ENCODE measurements around the gene PDXP.
A peak's percentile ranks its signal among the peaks of the same experiment; 100 is the strongest.

Gene PDXP

DNA sequence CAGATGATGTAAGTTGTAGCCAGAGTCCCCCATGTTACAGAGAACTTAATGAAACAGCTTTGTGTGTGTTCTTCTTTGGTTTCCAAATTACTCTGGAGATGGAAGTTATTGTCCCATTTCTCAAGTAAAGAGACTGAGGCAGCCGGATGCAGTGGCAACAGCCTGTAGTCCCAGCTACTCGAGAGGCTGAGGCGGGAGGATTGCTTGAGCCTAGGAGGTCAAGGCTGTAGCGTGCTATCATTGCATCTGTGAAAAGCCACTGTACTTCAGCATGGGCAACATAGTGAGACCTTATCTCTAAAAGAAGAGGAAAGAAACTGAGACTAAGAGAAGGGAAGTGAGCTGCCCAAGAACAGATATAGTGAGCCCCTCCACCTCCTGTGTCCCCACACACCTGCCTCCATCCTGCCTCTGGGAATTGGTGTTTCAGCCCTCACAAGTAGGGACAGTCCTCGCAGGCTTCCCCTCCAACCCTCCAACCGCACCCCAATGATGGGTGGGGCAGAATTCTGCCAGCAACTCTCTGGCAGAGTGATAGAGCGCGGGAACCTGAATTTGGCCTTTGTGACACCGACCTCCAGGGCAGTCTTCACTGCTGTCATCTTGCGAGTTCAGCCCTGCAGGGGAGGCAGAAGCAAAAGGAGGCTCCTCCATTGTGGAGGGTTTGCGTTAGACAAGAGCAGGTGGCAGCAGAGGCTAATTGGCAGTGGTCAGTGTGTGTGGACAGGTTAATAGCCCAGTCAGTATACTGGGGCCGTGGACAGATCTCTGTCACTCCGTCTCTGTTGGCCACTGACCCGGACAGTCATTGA is 1.6 kb downstream of the PDXP start:
- Histone ChIP-seq H3K9me3 (ENCODE audit: insufficient read depth, low read length) (no peaks in the 10 kb centered on the region), H3K36me3 (ENCODE audit: insufficient read depth, insufficient read length, low read length) (peaks cover 19% of the 10 kb centered on the region), H3K4me3 (ENCODE audit: insufficient read length, low read depth) (peak overlapping the region; percentile 88), H3K9ac (ENCODE audit: insufficient read length, low read depth) (peak overlapping the region; percentile 90), H3K4me1 (ENCODE audit: insufficient read depth, insufficient read length) (peaks cover 17% of the 10 kb centered on the region), H3K27me3 (ENCODE audit: insufficient read depth, insufficient read length) (no peaks in the 10 kb centered on the region)
- DNase-seq (ENCODE audit: low read depth, low spot score) = no peak
- TF ChIP-seq SUZ12 (IDR thresholded peaks at IDR 0.05; ENCODE audit: extremely low read depth, insufficient read depth, insufficient read length) (no peak), YY1 (IDR thresholded peaks at IDR 0.05; ENCODE audit: insufficient read depth, insufficient read length) (no peak), ZNF274 (IDR thresholded peaks at IDR 0.05; ENCODE audit: low read depth, low read length) (no peak)

- Histone ChIP-seq H3K27me3 (ENCODE audit: insufficient read depth, insufficient read length) (no peaks in the 10 kb centered on the region), H3K9ac (ENCODE audit: insufficient read length, low read depth) (no peak overlapping the region), H3K4me3 (ENCODE audit: insufficient read length, low read depth) (no peak overlapping the region), H3K36me3 (ENCODE audit: insufficient read depth, insufficient read length, low read length) (peaks cover 25% of the 10 kb centered on the region), H3K4me1 (ENCODE audit: insufficient read depth, insufficient read length) (peaks cover 17% of the 10 kb centered on the region), H3K9me3 (ENCODE audit: insufficient read depth, low read length) (no peaks in the 10 kb centered on the region)
- no peak for DNase-seq (ENCODE audit: low read depth, low spot score)
- TF ChIP-seq ZNF274 (IDR thresholded peaks at IDR 0.05; ENCODE audit: low read depth, low read length) (no peak), SUZ12 (IDR thresholded peaks at IDR 0.05; ENCODE audit: extremely low read depth, insufficient read depth, insufficient read length) (no peak), YY1 (IDR thresholded peaks at IDR 0.05; ENCODE audit: insufficient read depth, insufficient read length) (no peak)
These were observed 2.2 kb downstream of the PDXP start for GRCh38 chr22:37660709-37661045.

GRCh38 chr22:37661160-37661924 is 2.8 kb downstream of the PDXP start:
- Histone ChIP-seq H3K4me1 (ENCODE audit: insufficient read depth, insufficient read length) (peaks cover 17% of the 10 kb centered on the region), H3K36me3 (ENCODE audit: insufficient read depth, insufficient read length, low read length) (peaks cover 31% of the 10 kb centered on the region), H3K4me3 (ENCODE audit: insufficient read length, low read depth) (no peak overlapping the region), H3K27me3 (ENCODE audit: insufficient read depth, insufficient read length) (no peaks in the 10 kb centered on the region), H3K9me3 (ENCODE audit: insufficient read depth, low read length) (no peaks in the 10 kb centered on the region), H3K9ac (ENCODE audit: insufficient read length, low read depth) (no peak overlapping the region)
- no peak for DNase-seq (ENCODE audit: low read depth, low spot score)
- TF ChIP-seq YY1 (IDR thresholded peaks at IDR 0.05; ENCODE audit: insufficient read depth, insufficient read length) = no peak
- TF ChIP-seq ZNF274 (IDR thresholded peaks at IDR 0.05; ENCODE audit: low read depth, low read length) = no peak
- TF ChIP-seq SUZ12 (IDR thresholded peaks at IDR 0.05; ENCODE audit: extremely low read depth, insufficient read depth, insufficient read length) = no peak

- Histone ChIP-seq H3K4me1 (ENCODE audit: insufficient read depth, insufficient read length) (peaks cover 17% of the 10 kb centered on the region), H3K9ac (ENCODE audit: insufficient read length, low read depth) (no peak overlapping the region), H3K4me3 (ENCODE audit: insufficient read length, low read depth) (no peak overlapping the region), H3K9me3 (ENCODE audit: insufficient read depth, low read length) (no peaks in the 10 kb centered on the region), H3K27me3 (ENCODE audit: insufficient read depth, insufficient read length) (no peaks in the 10 kb centered on the region), H3K36me3 (ENCODE audit: insufficient read depth, insufficient read length, low read length) (peaks cover 37% of the 10 kb centered on the region)
- TF ChIP-seq YY1 (IDR thresholded peaks at IDR 0.05; ENCODE audit: insufficient read depth, insufficient read length) = no peak
- no peak for DNase-seq (ENCODE audit: low read depth, low spot score)
These were observed 3.5 kb downstream of the PDXP start for GRCh38 chr22:37662039-37662438.

- H3K4me3 ChIP-seq (ENCODE audit: insufficient read length, low read depth) = no peak overlapping the region
These were observed 5.1 kb downstream of the PDXP start for GRCh38 chr22:37663521-37664140.

DNA sequence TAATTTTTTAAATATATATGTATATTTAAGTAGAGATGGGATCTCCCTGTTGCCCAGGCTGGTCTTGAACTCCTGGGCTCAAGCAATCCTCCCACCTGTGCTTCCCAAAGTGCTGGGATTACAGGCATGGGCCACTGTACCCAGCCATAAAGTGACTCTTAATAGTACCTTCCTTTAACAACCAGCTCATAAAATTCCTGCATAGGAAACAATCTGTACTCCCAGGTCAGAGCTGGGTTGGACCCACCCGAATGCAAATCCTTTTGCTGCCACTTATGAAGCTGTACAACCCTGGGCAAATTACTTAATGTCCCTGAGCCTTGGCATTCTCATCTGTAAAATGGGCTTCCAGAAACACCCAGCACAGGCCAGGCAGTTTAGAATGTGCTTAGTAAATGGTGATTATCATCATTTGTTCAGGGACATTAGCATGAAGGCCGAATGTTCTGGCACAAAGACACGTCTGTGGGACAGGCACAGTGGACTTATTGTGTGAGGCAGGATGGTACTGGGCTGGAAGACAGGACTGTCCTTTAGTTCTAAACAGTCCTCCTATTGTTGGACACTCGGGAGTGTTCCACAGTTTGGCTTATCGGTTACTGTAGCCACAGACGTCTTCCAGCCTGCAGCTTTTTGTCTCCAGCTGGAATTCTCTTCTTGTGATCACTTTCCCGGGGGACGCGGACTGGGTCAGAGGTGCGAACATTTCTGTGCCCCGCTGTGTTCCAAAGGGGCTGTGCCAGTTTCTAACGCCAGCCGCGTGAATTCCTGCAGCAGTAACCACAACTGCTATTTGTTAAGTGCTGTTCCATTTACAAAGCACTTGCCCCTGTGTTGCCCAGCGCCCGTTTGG is 6.0 kb downstream of the PDXP start:
- H3K9me3 ChIP-seq (ENCODE audit: insufficient read depth, low read length) = no peaks in the 10 kb centered on the region
- peaks cover 14% of the 10 kb centered on the region for H3K4me1 ChIP-seq (ENCODE audit: insufficient read depth, insufficient read length)
- no peak for DNase-seq (ENCODE audit: low read depth, low spot score)
- H3K27me3 ChIP-seq (ENCODE audit: insufficient read depth, insufficient read length) = no peaks in the 10 kb centered on the region
- no peak overlapping the region for H3K9ac ChIP-seq (ENCODE audit: insufficient read length, low read depth)
- H3K4me3 ChIP-seq (ENCODE audit: insufficient read length, low read depth) = no peak overlapping the region
- TF ChIP-seq SUZ12 (IDR thresholded peaks at IDR 0.05; ENCODE audit: extremely low read depth, insufficient read depth, insufficient read length) = no peak
- no peak for TF ChIP-seq YY1 (IDR thresholded peaks at IDR 0.05; ENCODE audit: insufficient read depth, insufficient read length)
- no peak for TF ChIP-seq ZNF274 (IDR thresholded peaks at IDR 0.05; ENCODE audit: low read depth, low read length)
- H3K36me3 ChIP-seq (ENCODE audit: insufficient read depth, insufficient read length, low read length) = peaks cover 42% of the 10 kb centered on the region

More at GRCh38 chr22:37663521-37664140, 5.1 kb downstream of the PDXP start:
- no peak for TF ChIP-seq YY1 (IDR thresholded peaks at IDR 0.05; ENCODE audit: insufficient read depth, insufficient read length)
- no peak for TF ChIP-seq SUZ12 (IDR thresholded peaks at IDR 0.05; ENCODE audit: extremely low read depth, insufficient read depth, insufficient read length)
- TF ChIP-seq ZNF274 (IDR thresholded peaks at IDR 0.05; ENCODE audit: low read depth, low read length) = no peak
- peaks cover 42% of the 10 kb centered on the region for H3K36me3 ChIP-seq (ENCODE audit: insufficient read depth, insufficient read length, low read length)
- H3K4me1 ChIP-seq (ENCODE audit: insufficient read depth, insufficient read length) = peaks cover 14% of the 10 kb centered on the region
- DNase-seq (ENCODE audit: low read depth, low spot score) = no peak
- H3K9me3 ChIP-seq (ENCODE audit: insufficient read depth, low read length) = no peaks in the 10 kb centered on the region
- no peak overlapping the region for H3K9ac ChIP-seq (ENCODE audit: insufficient read length, low read depth)
- no peaks in the 10 kb centered on the region for H3K27me3 ChIP-seq (ENCODE audit: insufficient read depth, insufficient read length)

Measured in NT2/D1 (cell line).